ENCODE results near the gene GEMIN4. TPM values are rescaled to one million over a fixed set of nuclear protein-coding genes. Genes with fewer than 3 reads are reported as not detected.

The GEMIN4 gene
- total and polyA plus RNA-seq, 2 donors (not counting 1 experiment from before 2014, with no cell fraction given): 7.4 to 9.3 TPM

GRCh38 chr17:697682-698081 is 54.4 kb downstream of the GEMIN4 start:
- no peak overlapping the region for H3K27ac ChIP-seq (ENCODE audit: insufficient read depth, low read length)
- DNase-seq (ENCODE audit: low read depth in 2 of 2): no peak
- peaks cover 8% of the 10 kb centered on the region for H3K36me3 ChIP-seq (ENCODE audit: control insufficient read depth, insufficient read depth, low read length)
- no peaks in the 10 kb centered on the region for H4K20me1 ChIP-seq (ENCODE audit: control insufficient read depth, extremely low read depth, insufficient read depth, low read length)
- TF ChIP-seq CTCF (conservative IDR thresholded peaks at IDR 0.05 in 1 of 2, IDR thresholded peaks at IDR 0.05 in 1 of 2; ENCODE audit: low read depth in 1 of 2, low read length in 2 of 2) (no peak), EZH2 (IDR thresholded peaks at IDR 0.05; ENCODE audit: low read length, missing control alignments) (no peak)
- H3K9me3 ChIP-seq (ENCODE audit: control insufficient read depth, insufficient read depth, low read depth, low read length): no peaks in the 10 kb centered on the region
- H3K27me3 ChIP-seq (ENCODE audit: control insufficient read depth, insufficient read depth, low read length): no peaks in the 10 kb centered on the region
- H3K4me2 ChIP-seq (ENCODE audit: extremely low read depth, insufficient read depth, low read length): no peak overlapping the region
- peaks cover 5% of the 10 kb centered on the region for H3K79me2 ChIP-seq (ENCODE audit: control insufficient read depth, insufficient read depth, low read length)
- no peak overlapping the region for H3K4me3 ChIP-seq (replicated peaks in 1 of 4; ENCODE audit: control extremely low read depth in 1 of 4, insufficient read depth in 1 of 4, low read depth in 3 of 4, low read length in 4 of 4)
- H2AFZ ChIP-seq (ENCODE audit: low read length): no peak overlapping the region
- H3K4me1 ChIP-seq (ENCODE audit: control insufficient read depth, extremely low read depth, insufficient read depth, low read length): peaks cover 19% of the 10 kb centered on the region
- no peak overlapping the region for H3K9ac ChIP-seq (ENCODE audit: insufficient read depth, low read length)

- Histone ChIP-seq H2AFZ (ENCODE audit: low read length) (no peak overlapping the region), H3K4me3 (replicated peaks in 1 of 4; ENCODE audit: control extremely low read depth in 1 of 4, insufficient read depth in 1 of 4, low read depth in 3 of 4, low read length in 4 of 4) (no peak overlapping the region), H4K20me1 (ENCODE audit: control insufficient read depth, extremely low read depth, insufficient read depth, low read length) (no peaks in the 10 kb centered on the region), H3K27ac (ENCODE audit: insufficient read depth, low read length) (no peak overlapping the region), H3K9ac (ENCODE audit: insufficient read depth, low read length) (no peak overlapping the region), H3K4me1 (ENCODE audit: control insufficient read depth, extremely low read depth, insufficient read depth, low read length) (peaks cover 27% of the 10 kb centered on the region), H3K36me3 (ENCODE audit: control insufficient read depth, insufficient read depth, low read length) (peaks cover 8% of the 10 kb centered on the region), H3K27me3 (ENCODE audit: control insufficient read depth, insufficient read depth, low read length) (no peaks in the 10 kb centered on the region), H3K79me2 (ENCODE audit: control insufficient read depth, insufficient read depth, low read length) (peaks cover 5% of the 10 kb centered on the region), H3K9me3 (ENCODE audit: control insufficient read depth, insufficient read depth, low read depth, low read length) (no peaks in the 10 kb centered on the region), H3K4me2 (ENCODE audit: extremely low read depth, insufficient read depth, low read length) (no peak overlapping the region)
- TF ChIP-seq EZH2 (IDR thresholded peaks at IDR 0.05; ENCODE audit: low read length, missing control alignments) (no peak), CTCF (conservative IDR thresholded peaks at IDR 0.05 in 1 of 2, IDR thresholded peaks at IDR 0.05 in 1 of 2; ENCODE audit: low read depth in 1 of 2, low read length in 2 of 2) (no peak)
- DNase-seq (ENCODE audit: low read depth in 2 of 2): no peak
These were observed 55.7 kb downstream of the GEMIN4 start for GRCh38 chr17:696369-696768.

Other genes starting within 250 kb of the GEMIN4 start
- gene VPS53, start 37.4 kb downstream of the GEMIN4 start, total RNA-seq: 10.8 and 14.7 TPM in 2 replicates
- 32.8 and 41.3 TPM in 2 replicates for gene VPS53, start 37.4 kb downstream of the GEMIN4 start, polyA plus RNA-seq
- 7.6 and 16.4 TPM in 2 replicates for gene TLCD3A, start 19.7 kb downstream of the GEMIN4 start, total RNA-seq
- 38.2 and 54.7 TPM in 2 replicates for gene TLCD3A, start 19.7 kb downstream of the GEMIN4 start, polyA plus RNA-seq
- gene GLOD4, start 30.0 kb upstream of the GEMIN4 start, total RNA-seq: 31.7 and 40.6 TPM in 2 replicates
- 62.8 and 70.2 TPM in 2 replicates for gene GLOD4, start 30.0 kb upstream of the GEMIN4 start, polyA plus RNA-seq
- gene MRM3, start 30.1 kb upstream of the GEMIN4 start, total RNA-seq: 17.5 and 21.1 TPM in 2 replicates
- 10.4 and 12.7 TPM in 2 replicates for gene MRM3, start 30.1 kb upstream of the GEMIN4 start, polyA plus RNA-seq
- gene NXN, start 227.5 kb upstream of the GEMIN4 start, total RNA-seq: 48.0 and 53.8 TPM in 2 replicates
- 38.5 and 75.6 TPM in 2 replicates for gene NXN, start 227.5 kb upstream of the GEMIN4 start, polyA plus RNA-seq
- 10.5 and 13.4 TPM in 2 replicates for gene TIMM22, start 244.9 kb upstream of the GEMIN4 start, total RNA-seq
- gene TIMM22, start 244.9 kb upstream of the GEMIN4 start, polyA plus RNA-seq: 17.4 and 21.9 TPM in 2 replicates